ENCODE data around the gene DCAF17.
"Not testable (repeated sequence)": the region's sequence is repeated elsewhere in the genome, so short reads cannot be mapped to it uniquely, and the experiment has no call there.

Gene DCAF17

DNA sequence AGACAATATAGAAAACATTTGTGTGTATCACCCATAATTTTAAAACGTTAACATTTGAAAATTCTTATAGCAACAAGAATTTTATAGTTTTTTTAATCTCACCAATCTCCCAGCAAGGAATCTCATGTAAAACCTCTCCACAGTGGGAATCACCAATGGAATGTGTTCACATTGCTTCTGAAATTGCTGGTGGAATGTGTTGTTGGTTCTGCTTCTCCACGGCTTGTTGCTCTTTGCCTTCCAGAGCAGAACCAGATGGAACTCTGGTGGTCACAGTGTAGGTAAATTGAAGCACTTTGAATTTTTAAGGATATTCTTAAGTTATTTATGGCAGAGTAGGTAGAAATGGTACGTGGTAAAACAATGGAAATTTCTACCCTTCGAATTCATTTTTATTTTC is 35.1 kb downstream of the DCAF17 start:
- no peak for DNase-seq

- no peak for DNase-seq
Observed at GRCh38 chr2:171470129-171470528, 36.1 kb downstream of the DCAF17 start.

- DNase-seq: no peak
Observed at GRCh38 chr2:171475979-171476378, 42.0 kb downstream of the DCAF17 start.

- no peak for DNase-seq
Observed at GRCh38 chr2:171478345-171478744, 44.3 kb downstream of the DCAF17 start.

DNA sequence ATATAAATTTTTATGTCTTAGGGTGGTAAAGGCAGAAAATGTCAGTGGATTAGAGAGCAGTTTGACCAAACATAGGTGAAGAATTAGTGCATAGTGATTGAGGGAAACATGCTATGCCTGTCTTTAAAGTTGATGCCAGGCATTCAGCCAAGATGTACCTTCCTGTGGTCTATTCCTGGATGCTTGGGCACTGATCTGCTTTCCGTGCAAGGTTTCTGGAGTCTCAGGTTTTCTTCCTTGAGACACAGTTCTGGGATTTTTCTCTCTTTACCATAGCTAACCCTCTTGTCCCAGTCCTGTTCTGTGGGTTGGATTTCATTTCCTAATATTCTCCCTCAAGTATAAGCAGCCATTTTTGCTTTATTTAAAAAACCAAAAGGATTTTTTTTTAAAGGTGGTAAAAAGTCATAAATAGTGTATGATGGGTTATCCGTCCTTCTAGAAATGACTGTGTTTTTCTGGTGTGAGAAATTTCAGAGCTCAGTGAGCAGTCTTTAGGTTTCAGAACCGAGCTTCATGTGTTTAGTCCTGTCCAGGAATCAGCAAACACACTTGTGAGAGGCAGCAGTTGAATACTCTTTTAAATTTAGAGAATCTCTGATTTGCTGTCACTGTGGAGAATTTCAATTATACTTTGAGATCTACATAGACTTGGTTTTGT is 45.3 kb downstream of the DCAF17 start:
- no peak for DNase-seq

DNA sequence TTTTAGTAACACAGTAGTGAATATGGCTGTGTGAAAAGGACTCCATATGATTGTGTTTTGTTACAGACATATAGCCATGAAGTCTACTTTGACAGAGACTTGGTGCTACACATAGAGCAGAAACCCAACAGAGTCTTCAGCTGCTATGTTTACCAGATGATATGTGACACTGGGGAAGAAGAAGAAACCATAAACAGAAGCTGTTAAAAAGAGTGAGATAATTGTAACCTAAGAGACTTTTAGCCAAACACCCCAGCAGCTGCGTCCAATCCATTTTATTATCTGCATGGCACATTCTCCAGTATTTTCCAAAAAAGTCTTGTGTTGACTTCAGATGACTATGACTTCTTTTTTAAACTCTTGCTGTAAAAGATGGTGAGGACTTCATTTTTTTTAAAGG is 46.9 kb downstream of the DCAF17 start:
- DNase-seq: no peak

GRCh38 chr2:171482308-171482707 is 48.3 kb downstream of the DCAF17 start:
- no peak for DNase-seq

GRCh38 chr2:171482877-171483276 is 48.9 kb downstream of the DCAF17 start:
- no peak for DNase-seq

GRCh38 chr2:171483793-171484192 is 49.8 kb downstream of the DCAF17 start:
- DNase-seq: no peak

DNA sequence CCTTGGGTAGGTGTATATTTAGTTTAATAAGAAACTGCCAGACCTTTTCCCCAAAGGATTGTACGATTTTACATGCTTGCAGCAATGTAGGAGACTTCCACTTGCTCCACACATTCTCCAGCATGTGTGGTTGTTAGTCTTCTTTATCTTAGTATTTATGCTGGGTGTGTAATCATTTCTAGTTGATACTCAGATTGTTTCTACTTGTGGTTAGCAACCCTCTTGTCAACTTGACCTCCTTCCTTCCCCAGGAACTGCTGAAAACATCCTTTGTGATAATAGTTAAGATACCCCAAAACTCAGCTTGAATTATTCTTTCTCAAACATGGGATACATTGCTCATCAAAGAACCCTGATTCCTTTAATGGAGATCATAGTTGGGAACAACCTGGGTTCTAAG is 51.1 kb downstream of the DCAF17 start:
- no peak for DNase-seq

- DNase-seq: no peak
Observed at GRCh38 chr2:171487201-171487600, 53.2 kb downstream of the DCAF17 start.

DNA sequence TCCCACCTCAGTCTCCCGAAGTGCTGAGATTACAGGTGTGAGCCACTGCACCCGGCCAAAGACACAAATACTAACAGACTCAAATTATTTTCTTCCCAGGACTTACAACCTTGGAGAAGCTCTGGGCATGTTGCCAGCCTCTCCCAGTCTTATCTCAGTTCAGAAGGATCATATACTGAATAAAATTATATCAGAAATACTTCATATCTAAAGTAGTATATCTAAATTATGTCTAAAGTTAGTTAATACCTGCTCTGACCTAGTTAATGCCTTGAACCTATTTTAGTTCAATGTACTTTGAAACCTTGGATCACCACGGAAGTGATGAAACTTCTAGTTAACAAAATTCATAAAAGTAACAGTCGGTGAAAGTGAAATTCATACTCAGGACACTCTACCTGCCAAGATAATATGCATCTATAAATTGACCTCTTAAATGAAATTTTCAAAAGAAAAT is 53.8 kb downstream of the DCAF17 start:
- DNase-seq: no peak

DNA sequence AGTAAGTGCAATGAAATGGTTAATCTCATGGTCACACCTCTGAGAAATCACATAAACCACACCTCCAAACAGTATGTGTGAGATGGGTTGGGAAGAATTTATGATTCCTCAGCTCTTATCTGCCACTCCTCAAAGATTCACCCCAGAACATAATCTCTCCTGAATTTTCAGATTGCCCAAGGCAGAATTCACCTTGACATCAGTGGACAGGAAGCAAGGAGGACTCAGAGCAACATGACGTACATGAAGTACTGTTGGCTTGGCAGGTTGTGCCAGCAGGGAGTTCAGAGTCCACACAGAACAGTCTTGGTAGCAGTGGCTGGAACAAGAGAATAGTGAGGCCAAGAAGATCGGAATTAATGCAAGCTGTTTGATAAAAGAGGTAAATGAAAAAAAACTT is 56.6 kb downstream of the DCAF17 start:
- no peak for DNase-seq

- no peak for DNase-seq
Observed at GRCh38 chr2:171491292-171491691, 57.3 kb downstream of the DCAF17 start.

DNA sequence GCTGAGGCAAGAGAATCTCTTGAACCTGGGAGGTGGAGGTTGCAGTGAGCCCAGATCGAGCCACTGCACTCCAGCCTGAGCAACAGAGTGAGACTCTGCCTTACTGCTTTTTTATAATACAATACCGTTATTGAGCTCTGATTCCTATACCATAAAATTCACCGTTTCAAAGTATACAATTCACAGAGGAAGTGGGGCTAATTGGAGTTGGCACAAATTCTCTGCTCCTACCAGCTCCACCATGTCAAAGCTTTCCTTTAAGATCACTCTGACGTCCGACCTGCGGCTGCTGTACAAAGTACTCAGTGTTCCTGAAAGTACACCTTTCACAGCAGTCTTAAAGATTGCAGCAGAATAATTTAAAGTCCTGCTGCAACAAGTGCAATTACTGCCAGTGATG is 58.6 kb downstream of the DCAF17 start:
- DNase-seq: no peak

GRCh38 chr2:171497664-171498063 is 63.6 kb downstream of the DCAF17 start:
- DNase-seq: not testable (repeated sequence)

GRCh38 chr2:171505374-171505773 is 71.3 kb downstream of the DCAF17 start:
- no peak for DNase-seq

DNA sequence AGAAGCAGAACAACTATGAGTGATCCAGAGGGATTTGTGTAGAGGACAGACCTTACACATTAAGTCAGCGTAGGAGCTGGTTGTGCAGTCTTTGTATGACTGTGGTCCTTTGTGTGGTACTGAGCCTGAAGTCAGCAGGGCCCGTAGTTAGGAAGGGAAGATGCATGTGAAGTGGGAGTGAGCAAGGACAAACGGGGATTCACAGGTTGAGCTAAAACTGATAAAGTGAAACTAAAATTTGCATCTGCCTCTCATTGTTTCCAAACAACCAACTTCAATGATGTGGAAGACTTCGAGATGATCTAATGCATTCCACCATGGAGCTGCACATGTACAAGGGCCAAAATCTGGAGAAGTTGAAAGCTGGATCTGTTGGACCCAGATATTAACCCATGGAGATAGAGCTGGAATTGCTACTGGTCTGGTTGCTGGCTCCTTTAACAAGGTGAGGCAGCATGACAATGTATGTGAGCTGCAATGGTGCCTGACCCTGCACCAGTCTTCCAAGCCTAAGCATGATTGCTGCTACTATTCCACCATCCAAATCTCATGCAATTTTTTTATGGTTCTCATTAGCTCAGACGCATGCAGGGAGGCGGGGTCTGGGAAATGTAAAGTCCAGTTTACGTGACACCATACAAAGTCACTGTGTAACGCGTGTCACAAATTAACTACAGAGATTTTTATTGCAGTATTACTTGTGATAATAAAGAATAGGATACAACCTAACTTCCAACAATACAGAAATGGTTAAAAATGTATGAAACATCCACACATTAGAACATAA is 76.1 kb downstream of the DCAF17 start:
- no peak for DNase-seq

DNA sequence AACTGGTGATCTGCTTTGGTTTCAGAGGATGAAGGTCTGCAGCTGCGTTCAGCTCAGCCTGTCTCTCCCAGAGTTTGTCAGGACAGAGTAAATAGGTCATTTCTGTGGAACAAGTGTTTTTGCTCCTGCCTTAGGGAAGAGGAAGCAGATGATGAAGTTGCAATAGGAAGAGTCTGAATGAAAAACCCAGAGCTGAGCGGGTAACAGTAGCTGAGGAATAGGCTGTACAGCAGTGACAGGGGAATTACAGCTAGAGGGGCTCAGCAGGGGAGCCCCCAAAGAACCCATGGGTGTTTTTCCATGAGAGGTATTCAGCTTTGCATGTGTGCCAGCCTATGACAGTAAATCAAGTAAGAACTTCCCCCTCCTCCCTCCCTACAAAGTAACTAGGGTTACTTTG is 78.0 kb downstream of the DCAF17 start:
- no peak for DNase-seq

- DNase-seq: no peak
Observed at GRCh38 chr2:171512683-171513195, 78.7 kb downstream of the DCAF17 start.

DNA sequence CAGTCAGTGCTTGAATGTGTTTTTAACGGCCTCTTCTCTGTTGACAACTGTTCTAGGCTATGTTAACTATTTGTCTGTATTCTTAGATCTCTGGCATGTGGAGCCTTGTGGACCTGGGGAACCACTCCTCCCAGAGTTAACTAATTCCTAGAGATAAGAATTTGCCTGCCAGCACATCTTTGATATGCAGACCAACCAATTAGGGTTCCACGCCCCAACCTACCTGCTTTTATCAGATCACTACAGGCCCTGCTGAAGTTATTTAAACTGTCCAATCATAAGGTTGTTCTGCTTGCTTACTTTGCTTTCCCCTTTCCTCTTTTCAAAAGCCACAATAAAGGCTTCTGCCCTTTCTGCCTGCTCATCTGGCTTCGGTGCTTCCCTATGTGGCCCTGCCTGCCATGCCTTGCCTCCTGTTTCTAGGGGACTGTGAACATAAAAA is 79.7 kb downstream of the DCAF17 start:
- no peak for DNase-seq

- no peak for DNase-seq
Observed at GRCh38 chr2:171514908-171515582, 81.0 kb downstream of the DCAF17 start.

DNA sequence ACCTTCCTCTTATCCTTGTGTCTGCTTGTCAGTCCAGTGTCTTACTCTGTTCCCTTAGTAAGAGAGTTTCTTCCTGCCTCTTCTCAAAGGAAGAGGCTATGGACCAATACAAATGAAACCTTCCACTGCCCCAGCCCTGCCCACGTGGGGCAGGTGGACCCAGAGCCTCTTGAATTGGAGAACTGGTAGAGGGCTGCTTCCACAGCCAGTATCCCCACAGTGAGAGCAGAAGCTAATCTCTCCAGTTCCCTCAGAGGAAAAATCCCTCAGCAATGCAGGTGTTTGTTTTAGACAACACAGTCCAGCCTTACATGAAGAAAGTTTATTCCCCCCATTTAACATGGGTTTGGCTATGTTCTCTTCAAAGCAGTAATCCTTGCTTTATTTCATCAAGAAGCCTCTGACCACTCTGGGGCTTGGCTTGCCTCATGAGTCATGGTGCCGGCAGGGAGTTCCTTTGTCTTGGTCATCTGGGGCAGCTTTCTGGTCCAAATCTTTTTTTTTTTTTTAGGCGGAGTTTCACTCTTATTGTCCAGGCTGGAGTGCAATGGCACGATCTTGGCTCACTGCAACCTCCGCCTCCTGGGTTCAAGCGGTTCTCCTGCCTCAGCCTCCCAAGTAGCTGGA is 81.8 kb downstream of the DCAF17 start:
- DNase-seq: no peak

Data from NCI-H187 treated with DMSO at 0.1 percent for 48 hours (cell line).